NT2/D1 (cell line): ENCODE results near the gene PNPLA6.

ENCODE experiments used
- DNase-seq: peaks from one replicate; pipeline ENCODE4 v3.0.0-alpha.2; 2011; ENCODE audit warnings: low read depth, low spot score
- H3K27me3 ChIP-seq: 2 replicates; pipeline ENCODE4 v1.6.0; 2011; ENCODE audit warnings: mild to moderate bottlenecking; ENCODE audit not compliant: insufficient read length, insufficient read depth
- H3K36me3 ChIP-seq: 2 replicates; pipeline ENCODE4 v1.6.1; 2011; ENCODE audit warnings: mild to moderate bottlenecking, low read length, mixed read lengths; ENCODE audit not compliant: insufficient read depth, insufficient read length
- H3K4me1 ChIP-seq: 2 replicates; pipeline ENCODE4 v1.5.1; 2011; ENCODE audit not compliant: insufficient read depth, insufficient read length
- H3K4me3 ChIP-seq: 2 replicates; pipeline ENCODE4 v1.5.1; 2011; ENCODE audit warnings: low read depth; ENCODE audit not compliant: insufficient read length
- H3K9ac ChIP-seq: 2 replicates; pipeline ENCODE4 v1.6.0; 2011; ENCODE audit warnings: low read depth; ENCODE audit not compliant: insufficient read length
- H3K9me3 ChIP-seq: 2 replicates; pipeline ENCODE4 v1.5.1; 2011; ENCODE audit warnings: mild to moderate bottlenecking, low read length; ENCODE audit not compliant: insufficient read depth
- SUZ12 ChIP-seq: IDR thresholded peaks from 2 replicates; pipeline ENCODE4 v1.6.1; 2011; ENCODE audit not compliant: insufficient read length, insufficient read depth; ENCODE audit errors: extremely low read depth
- YY1 ChIP-seq: IDR thresholded peaks from 2 replicates; pipeline ENCODE4 v1.6.1; 2011; ENCODE audit not compliant: insufficient read length, insufficient read depth
- ZNF274 ChIP-seq: IDR thresholded peaks from 2 replicates; pipeline ENCODE4 v1.6.1; 2011; ENCODE audit warnings: mild to moderate bottlenecking, low read depth, low read length

PNPLA6 gene

GRCh38 chr19:7578127-7578526, 42.6 kb downstream of the PNPLA6 start:
- no peak for TF ChIP-seq YY1
- no peak for TF ChIP-seq SUZ12
- no peak for TF ChIP-seq ZNF274
- H3K36me3 ChIP-seq = no peaks in the 10 kb centered on the region
- peaks cover 6% of the 10 kb centered on the region for H3K27me3 ChIP-seq
- no peak overlapping the region for H3K4me3 ChIP-seq
- no peaks in the 10 kb centered on the region for H3K9me3 ChIP-seq
- H3K9ac ChIP-seq = no peak overlapping the region
- H3K4me1 ChIP-seq = peaks cover 4% of the 10 kb centered on the region
- DNase-seq = no peak

- peaks cover 4% of the 10 kb centered on the region for H3K4me1 ChIP-seq
- H3K27me3 ChIP-seq = peaks cover 6% of the 10 kb centered on the region
- H3K36me3 ChIP-seq = no peaks in the 10 kb centered on the region
- H3K9ac ChIP-seq = no peak overlapping the region
- H3K9me3 ChIP-seq = no peaks in the 10 kb centered on the region
- no peak for TF ChIP-seq ZNF274
- no peak for TF ChIP-seq SUZ12
- TF ChIP-seq YY1 = no peak
- no peak for DNase-seq
- no peak overlapping the region for H3K4me3 ChIP-seq
These were observed 43.7 kb downstream of the PNPLA6 start for GRCh38 chr19:7579182-7579581.

- no peaks in the 10 kb centered on the region for H3K27me3 ChIP-seq
- H3K9ac ChIP-seq = peak overlapping the region; percentile 32
- no peaks in the 10 kb centered on the region for H3K9me3 ChIP-seq
- TF ChIP-seq SUZ12 (no peak), ZNF274 (no peak), YY1 (no peak)
- DNase-seq = no peak
- peaks cover 4% of the 10 kb centered on the region for H3K4me1 ChIP-seq
- H3K4me3 ChIP-seq = no peak overlapping the region
- H3K36me3 ChIP-seq = no peaks in the 10 kb centered on the region
These were observed 46.9 kb downstream of the PNPLA6 start for GRCh38 chr19:7582446-7582845.

GRCh38 chr19:7589822-7590221, 54.3 kb downstream of the PNPLA6 start:
- H3K9ac ChIP-seq = no peak overlapping the region
- H3K4me1 ChIP-seq = peaks cover 6% of the 10 kb centered on the region
- no peak overlapping the region for H3K4me3 ChIP-seq
- TF ChIP-seq SUZ12 (no peak), ZNF274 (no peak)
- no peak for DNase-seq
- no peaks in the 10 kb centered on the region for H3K36me3 ChIP-seq
- no peaks in the 10 kb centered on the region for H3K9me3 ChIP-seq
- peaks cover 2% of the 10 kb centered on the region for H3K27me3 ChIP-seq

GRCh38 chr19:7590256-7590655, 54.7 kb downstream of the PNPLA6 start:
- Histone ChIP-seq H3K4me1 (peaks cover 6% of the 10 kb centered on the region), H3K4me3 (no peak overlapping the region), H3K27me3 (peaks cover 5% of the 10 kb centered on the region), H3K36me3 (no peaks in the 10 kb centered on the region), H3K9ac (no peak overlapping the region), H3K9me3 (no peaks in the 10 kb centered on the region)
- DNase-seq = no peak
- TF ChIP-seq YY1 (no peak), SUZ12 (no peak), ZNF274 (no peak)

- TF ChIP-seq ZNF274 (no peak), YY1 (no peak), SUZ12 (no peak)
- H3K36me3 ChIP-seq = no peaks in the 10 kb centered on the region
- no peaks in the 10 kb centered on the region for H3K9me3 ChIP-seq
- peak within 1 kb of the TSS; percentile 80 for H3K9ac ChIP-seq
- H3K4me3 ChIP-seq = peak within 1 kb of the TSS; percentile 61
- peaks cover 20% of the 10 kb centered on the region for H3K27me3 ChIP-seq
- H3K4me1 ChIP-seq = peaks cover 15% of the 10 kb centered on the region
- DNase-seq = peak; percentile 20
These were observed 60.1 kb downstream of the PNPLA6 start, which contains the start of gene CAMSAP3 for GRCh38 chr19:7595466-7596133. TSS of gene CAMSAP3 (plus strand) at chr19:7595863. CDS start at chr19:7596003, 140 bp downstream.

- no peak for DNase-seq
- H3K36me3 ChIP-seq = no peaks in the 10 kb centered on the region
- peak overlapping the region; percentile 61 for H3K4me3 ChIP-seq
- H3K9ac ChIP-seq = peak overlapping the region; percentile 80
- TF ChIP-seq ZNF274 = no peak
- no peak for TF ChIP-seq SUZ12
- TF ChIP-seq YY1 = no peak
- H3K9me3 ChIP-seq = no peaks in the 10 kb centered on the region
- peaks cover 12% of the 10 kb centered on the region for H3K4me1 ChIP-seq
- peaks cover 20% of the 10 kb centered on the region for H3K27me3 ChIP-seq
These were observed 60.9 kb downstream of the PNPLA6 start for GRCh38 chr19:7596211-7596937.
